Endodermal cell (in vitro differentiated cells): ENCODE results near the gene KIN. TPM values are rescaled to one million over a fixed set of nuclear protein-coding genes. Genes with fewer than 3 reads are reported as not detected.

Experiments used
- DNase-seq: peaks from one replicate; pipeline ENCODE4 v3.0.0-alpha.2; 2017
- H3K27ac ChIP-seq: 2 replicates; pipeline ENCODE4 v1.5.1; 2013; ENCODE audit warnings: mild to moderate bottlenecking, low read depth, low read length, moderate library complexity
- H3K27me3 ChIP-seq: 2 replicates; pipeline ENCODE4 v1.6.1; 2013; ENCODE audit warnings: mild to moderate bottlenecking, low read length, moderate library complexity; ENCODE audit not compliant: insufficient read depth, control insufficient read depth, poor library complexity, severe bottlenecking
- H3K36me3 ChIP-seq: 2 replicates; pipeline ENCODE4 v1.7.0; 2013; ENCODE audit warnings: mild to moderate bottlenecking, low read length, moderate library complexity; ENCODE audit not compliant: control insufficient read depth, insufficient read depth
- H3K4me1 ChIP-seq: one replicate; pipeline ENCODE4 v1.7.0; 2013; ENCODE audit warnings: low read length; ENCODE audit not compliant: control insufficient read depth, insufficient read depth
- H3K4me3 ChIP-seq: 2 replicates; pipeline ENCODE4 v1.5.1; 2013; ENCODE audit warnings: mild to moderate bottlenecking, low read length, moderate library complexity
- H3K9ac ChIP-seq: 2 replicates; pipeline ENCODE4 v1.6.1; 2013; ENCODE audit warnings: mild to moderate bottlenecking, low read length, moderate library complexity; ENCODE audit not compliant: poor library complexity, severe bottlenecking; ENCODE audit errors: extremely low read depth
- H3K9me3 ChIP-seq: 2 replicates; pipeline ENCODE4 v1.6.1; 2013; ENCODE audit warnings: mild to moderate bottlenecking, low read length, moderate library complexity; ENCODE audit not compliant: control insufficient read depth
- H3K27ac Mint-ChIP-seq: 2 replicates; pipeline ENCODE4 v1.8.0; 2020; ENCODE audit warnings: mixed read lengths
- H3K27me3 Mint-ChIP-seq: 2 replicates; pipeline ENCODE4 v1.8.0; 2021; ENCODE audit warnings: mild to moderate bottlenecking, mixed read lengths; ENCODE audit not compliant: insufficient read depth
- H3K36me3 Mint-ChIP-seq: 2 replicates; pipeline ENCODE4 v1.8.0; 2020; ENCODE audit warnings: low read depth, mixed read lengths
- H3K4me1 Mint-ChIP-seq: 2 replicates; pipeline ENCODE4 v1.8.0; 2020; ENCODE audit warnings: mixed read lengths
- H3K4me3 Mint-ChIP-seq: 2 replicates; pipeline ENCODE4 v1.8.0; 2020; ENCODE audit warnings: mild to moderate bottlenecking, moderate library complexity, mixed read lengths
- H3K9me3 Mint-ChIP-seq: 2 replicates; pipeline ENCODE4 v1.8.0; 2020; ENCODE audit warnings: mild to moderate bottlenecking, mixed read lengths
- WGBS, 2 experiments: methylation state at CpG; one replicate each; pipeline versions ENCODE4 v1.1.5 to v1.1.7; 2013; ENCODE audit warnings: missing lambda C conversion rate in 2 of 2, mixed read lengths in 1 of 2; ENCODE audit not compliant: insufficient coverage in 1 of 2, insufficient read length in 1 of 2; 5-methylcytosine and 5-hydroxymethylcytosine counted together
- total RNA-seq, 2 donors: library from RNA; stranded (reverse); fragmentation: NEBNext Ultra II Directional in 1 of 2; extraction: Animal tissue kit (Norgen Biotek cat#: 25700) in 1 of 2; gene quantifications; 2 replicates in 1 of 2; 3 replicates in 1 of 2; pipeline ENCODE4 v1.2.1, GENCODE V29; 2021
- TF ChIP-seq, protein P1 (sequence below): fragments of 200-600 bp; sonication (generic); conservative IDR thresholded peaks from 2 replicates; pipeline ENCODE4 v1.5.0; 2021; ENCODE audit warnings: antibody characterized with exemption, mild to moderate bottlenecking

The KIN gene
- total RNA-seq, 2 donors from 2014 or later = 17.9 TPM

DNA sequence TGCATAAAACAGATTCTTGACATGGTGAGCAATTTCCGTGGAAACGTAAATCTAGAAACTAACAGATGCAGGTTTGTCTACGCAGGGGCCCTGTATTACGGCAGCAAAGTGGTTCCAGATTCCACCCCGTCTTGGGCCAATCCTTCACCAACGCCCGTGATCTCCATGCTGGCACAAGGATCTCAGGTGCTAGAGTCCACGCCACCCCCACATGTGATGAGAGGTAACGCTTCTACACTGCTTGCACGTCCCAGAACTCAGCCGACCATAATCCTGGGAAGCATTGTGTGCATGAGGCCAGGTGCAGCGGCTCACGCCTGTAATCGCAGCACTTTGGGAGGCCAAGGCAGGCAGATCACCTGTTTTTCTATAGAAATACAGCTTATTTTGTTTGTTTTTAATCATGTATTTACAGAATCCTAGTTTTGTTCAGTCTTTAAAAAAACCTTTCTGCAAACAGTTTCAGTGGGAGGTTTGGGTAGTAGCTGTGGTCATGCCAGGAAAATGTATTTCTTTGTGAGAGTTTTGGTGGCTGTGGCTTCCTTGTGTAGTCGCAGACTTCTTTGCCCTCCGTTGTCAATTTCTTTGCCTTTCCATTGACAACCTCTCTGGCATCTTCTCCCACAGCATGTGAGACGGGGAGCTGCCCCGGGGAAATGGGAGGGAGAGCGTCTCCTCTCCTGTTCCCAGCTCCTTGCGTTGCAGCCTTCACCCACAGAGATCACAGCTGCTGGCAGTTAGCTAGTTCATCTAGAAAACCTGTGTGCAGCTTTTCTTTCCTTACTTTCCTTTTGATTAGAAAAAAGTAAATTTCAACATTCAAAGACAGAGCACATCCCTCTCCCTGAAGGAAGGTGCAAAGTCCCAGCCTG lies 49.0 kb downstream of the KIN start:
- H3K27me3 Mint-ChIP-seq = no peaks in the 10 kb centered on the region
- H3K4me3 ChIP-seq = no peak overlapping the region
- H3K27ac Mint-ChIP-seq = no peak overlapping the region
- no peaks in the 10 kb centered on the region for H3K9me3 Mint-ChIP-seq
- TF ChIP-seq, protein P1, sequence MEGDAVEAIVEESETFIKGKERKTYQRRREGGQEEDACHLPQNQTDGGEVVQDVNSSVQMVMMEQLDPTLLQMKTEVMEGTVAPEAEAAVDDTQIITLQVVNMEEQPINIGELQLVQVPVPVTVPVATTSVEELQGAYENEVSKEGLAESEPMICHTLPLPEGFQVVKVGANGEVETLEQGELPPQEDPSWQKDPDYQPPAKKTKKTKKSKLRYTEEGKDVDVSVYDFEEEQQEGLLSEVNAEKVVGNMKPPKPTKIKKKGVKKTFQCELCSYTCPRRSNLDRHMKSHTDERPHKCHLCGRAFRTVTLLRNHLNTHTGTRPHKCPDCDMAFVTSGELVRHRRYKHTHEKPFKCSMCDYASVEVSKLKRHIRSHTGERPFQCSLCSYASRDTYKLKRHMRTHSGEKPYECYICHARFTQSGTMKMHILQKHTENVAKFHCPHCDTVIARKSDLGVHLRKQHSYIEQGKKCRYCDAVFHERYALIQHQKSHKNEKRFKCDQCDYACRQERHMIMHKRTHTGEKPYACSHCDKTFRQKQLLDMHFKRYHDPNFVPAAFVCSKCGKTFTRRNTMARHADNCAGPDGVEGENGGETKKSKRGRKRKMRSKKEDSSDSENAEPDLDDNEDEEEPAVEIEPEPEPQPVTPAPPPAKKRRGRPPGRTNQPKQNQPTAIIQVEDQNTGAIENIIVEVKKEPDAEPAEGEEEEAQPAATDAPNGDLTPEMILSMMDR = no peak
- H3K36me3 ChIP-seq = no peaks in the 10 kb centered on the region
- no peak overlapping the region for H3K27ac ChIP-seq
- no peaks in the 10 kb centered on the region for H3K36me3 Mint-ChIP-seq
- no peaks in the 10 kb centered on the region for H3K4me1 Mint-ChIP-seq
- DNase-seq = no peak
- WGBS, 2 experiments = 90 to 93% methylated on average over 15 to 20 of the region's 20 CpGs
- H3K4me3 Mint-ChIP-seq = no peak overlapping the region
- no peaks in the 10 kb centered on the region for H3K9me3 ChIP-seq
- H3K4me1 ChIP-seq = no peaks in the 10 kb centered on the region
- no peak overlapping the region for H3K9ac ChIP-seq
- no peaks in the 10 kb centered on the region for H3K27me3 ChIP-seq

DNA sequence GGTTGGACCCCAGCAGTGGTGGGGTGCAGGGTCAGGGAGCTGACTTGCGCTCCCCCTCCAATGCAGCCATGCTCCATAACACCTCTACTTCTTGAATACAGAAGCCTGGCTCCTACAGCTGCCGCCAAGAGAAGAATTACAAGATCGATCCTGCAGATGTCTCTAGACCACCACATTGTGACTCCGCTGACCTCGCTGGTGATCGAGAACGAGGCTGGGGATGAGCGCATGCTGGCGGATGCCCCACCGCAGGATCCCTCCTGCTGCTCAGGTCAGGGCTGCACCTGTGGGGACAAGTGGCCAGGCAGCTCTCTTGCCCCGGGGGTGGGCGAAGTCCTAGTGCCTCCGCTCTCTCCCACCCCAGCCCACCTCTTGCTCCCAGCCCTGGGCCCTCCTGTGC lies 53.0 kb downstream of the KIN start:
- Histone ChIP-seq H3K9me3 (no peaks in the 10 kb centered on the region), H3K9ac (no peak overlapping the region), H3K4me1 (no peaks in the 10 kb centered on the region), H3K27ac (no peak overlapping the region), H3K4me3 (no peak overlapping the region), H3K27me3 (no peaks in the 10 kb centered on the region), H3K36me3 (no peaks in the 10 kb centered on the region)
- Mint-ChIP-seq H3K4me1 (no peaks in the 10 kb centered on the region), H3K27me3 (no peaks in the 10 kb centered on the region), H3K4me3 (no peak overlapping the region), H3K36me3 (no peaks in the 10 kb centered on the region), H3K27ac (no peak overlapping the region), H3K9me3 (no peaks in the 10 kb centered on the region)
- peak; percentile 57 for DNase-seq
- WGBS, 2 experiments = 87 to 92% methylated on average over 9 to 13 of the region's 13 CpGs
- TF ChIP-seq, protein P1 = peak; percentile 13

GRCh38 chr10:7722927-7723529 lies 64.8 kb downstream of the KIN start:
- no peak overlapping the region for H3K4me3 ChIP-seq
- DNase-seq = no peak
- H3K9ac ChIP-seq = no peak overlapping the region
- Mint-ChIP-seq H3K4me1 (no peaks in the 10 kb centered on the region), H3K27ac (no peak overlapping the region), H3K9me3 (no peaks in the 10 kb centered on the region), H3K4me3 (no peak overlapping the region), H3K27me3 (peaks cover 12% of the 10 kb centered on the region), H3K36me3 (no peaks in the 10 kb centered on the region)
- TF ChIP-seq, protein P1 = no peak
- 95 to 97% methylated on average over 14 to 17 of the region's 18 CpGs for WGBS, 2 experiments
- H3K4me1 ChIP-seq = no peaks in the 10 kb centered on the region
- H3K9me3 ChIP-seq = no peaks in the 10 kb centered on the region
- H3K27me3 ChIP-seq = peaks cover 41% of the 10 kb centered on the region
- H3K27ac ChIP-seq = no peak overlapping the region
- H3K36me3 ChIP-seq = no peaks in the 10 kb centered on the region
